GM21717 (cell line): ENCODE results near the gene GZMH.
A peak's percentile ranks its signal among the peaks of the same experiment; 100 is the strongest.
"Not testable (repeated sequence)": the region's sequence is repeated elsewhere in the genome, so short reads cannot be mapped to it uniquely, and the experiment has no call there.

Source experiments
- ATAC-seq: cut with Tn5 transposase; IDR thresholded peaks from one replicate; pipeline ENCODE4 v1.9.1; 2021; ENCODE audit warnings: mild to moderate bottlenecking, moderate library complexity; ENCODE audit not compliant: unreplicated experiment

GZMH gene

GRCh38 chr14:24609655-24610344 lies at the start of gene GZMH:
GZMH (minus strand) TSS chr14:24609685; CDS start chr14:24609613, 72 bp downstream.
- no peak for ATAC-seq

- ATAC-seq, result not testable (repeated sequence)
These were observed 38.9 kb upstream of the GZMH start for GRCh38 chr14:24648361-24648760.

- no peak for ATAC-seq
These were observed 30.4 kb upstream of the GZMH start for GRCh38 chr14:24639905-24640304.

GRCh38 chr14:24639270-24639669 lies 29.8 kb upstream of the GZMH start:
- ATAC-seq, result no peak

- ATAC-seq, result no peak
These were observed 24.7 kb upstream of the GZMH start, which contains the start of gene GZMB for GRCh38 chr14:24634158-24634557. GZMB (minus strand) TSS chr14:24634190; CDS start chr14:24634160, 30 bp downstream.

GRCh38 chr14:24633353-24633752 lies 23.9 kb upstream of the GZMH start:
- no peak for ATAC-seq

GRCh38 chr14:24632761-24633160 lies 23.3 kb upstream of the GZMH start:
- ATAC-seq, result no peak

GRCh38 chr14:24632336-24632735 lies 22.9 kb upstream of the GZMH start:
- no peak for ATAC-seq

- ATAC-seq, result no peak
These were observed 22.4 kb upstream of the GZMH start for GRCh38 chr14:24631749-24632335.

- ATAC-seq, result no peak
These were observed 21.5 kb upstream of the GZMH start for GRCh38 chr14:24630872-24631477.

- ATAC-seq, result no peak
These were observed 20.8 kb upstream of the GZMH start for GRCh38 chr14:24630087-24630871.

- ATAC-seq, result no peak
These were observed 20.0 kb upstream of the GZMH start for GRCh38 chr14:24629521-24629920.

GRCh38 chr14:24613747-24614146 lies 4.3 kb upstream of the GZMH start:
- ATAC-seq, result no peak

GRCh38 chr14:24613241-24613640 lies 3.8 kb upstream of the GZMH start:
- peak; percentile 55 for ATAC-seq

- no peak for ATAC-seq
These were observed 2.7 kb upstream of the GZMH start for GRCh38 chr14:24612196-24612595.

- ATAC-seq, result no peak
These were observed 1.6 kb downstream of the GZMH start for GRCh38 chr14:24607635-24608514.

GRCh38 chr14:24607081-24607480 lies 2.4 kb downstream of the GZMH start:
- no peak for ATAC-seq

- no peak for ATAC-seq
These were observed 3.2 kb downstream of the GZMH start for GRCh38 chr14:24606297-24606696.

GRCh38 chr14:24605435-24606190 lies 3.9 kb downstream of the GZMH start:
- ATAC-seq, result peak; percentile 86

GRCh38 chr14:24597403-24597802 lies 12.1 kb downstream of the GZMH start:
- no peak for ATAC-seq
